Psoas muscle (tissue), 8 donors: ENCODE data around the gene IFNA10. TPM values are rescaled to one million over a fixed set of nuclear protein-coding genes. Genes with fewer than 3 reads are reported as not detected.
"Not testable (repeated sequence)": the region's sequence is repeated elsewhere in the genome, so short reads cannot be mapped to it uniquely, and the experiment has no call there.

Source experiments
- ATAC-seq, 4 donors: fragments of 200-7000 bp; cut with Tn5 transposase; one replicate each; pipeline ENCODE4 v1.9.1; 2020; ENCODE audit warnings: moderate library complexity in 3 of 4, mild to moderate bottlenecking in 2 of 4
- DNase-seq, 2 donors: peaks; one replicate each; pipeline ENCODE4 v3.0.0-alpha.2; 2020
- H3K27ac ChIP-seq: fragments of 200-600 bp; one replicate; pipeline ENCODE4 v1.8.0; 2022
- H3K27me3 ChIP-seq, 3 donors: fragments of 200-600 bp in 1 of 3; one replicate each; pipeline versions ENCODE4 v1.6.1 to v1.8.0; 2013 to 2022; ENCODE audit warnings: low read length in 2 of 3, mild to moderate bottlenecking in 2 of 3, moderate library complexity in 1 of 3; ENCODE audit not compliant: insufficient read depth in 3 of 3
- H3K36me3 ChIP-seq, 2 donors: fragments of 200-600 bp in 1 of 2; one replicate each; pipeline versions ENCODE4 v1.6.1 to v1.8.0; 2013 to 2022; ENCODE audit warnings: low read depth in 1 of 2, mild to moderate bottlenecking in 1 of 2, moderate library complexity in 1 of 2; ENCODE audit not compliant: insufficient read depth in 1 of 2
- H3K4me1 ChIP-seq: fragments of 200-600 bp; one replicate; pipeline ENCODE4 v1.8.0; 2022
- H3K4me3 ChIP-seq: fragments of 200-600 bp; one replicate; pipeline ENCODE4 v1.8.0; 2022; ENCODE audit warnings: mild to moderate bottlenecking
- H3K9me3 ChIP-seq: fragments of 200-600 bp; one replicate; pipeline ENCODE4 v1.8.0; 2022
- CTCF ChIP-seq: fragments of 200-600 bp; IDR thresholded peaks from one replicate; pipeline ENCODE4 v1.8.0; 2022; ENCODE audit warnings: antibody characterized with exemption
- WGBS, 3 donors: extraction: QIAGEN DNeasy Blood & Tissue Kit; methylation state at CpG; one replicate each; pipeline versions ENCODE4 v1.1.6 to v1.1.7; 2013; 5-methylcytosine and 5-hydroxymethylcytosine counted together
- intact Hi-C, 2 donors: fragments of 100-400 bp; cut with DNase I; formaldehyde crosslinking; loops; one replicate each; pipeline versions ENCODE4 v1.11.0 to v1.14.2; 2022
- polyA plus RNA-seq, 3 donors: library from polyadenylated mRNA; stranded (reverse); fragments of 200-250 nt; gene quantifications; one replicate each; pipeline ENCODE4 v1.2.3, GENCODE V29; 2013
- total RNA-seq, 4 donors: library from RNA; stranded (reverse); fragmentation: NEBNext Ultra II Directional in 2 of 4; extraction: Animal tissue kit (Norgen Biotek cat#: 25700) in 2 of 4; gene quantifications; one replicate each; pipeline versions ENCODE4 v1.2.1 to v1.2.4, GENCODE V29; 2021 to 2023
- donor health status: healthy with polysubstance abuse.
- donor health status: DM: no; HTN: no; CAD: no; lungs with moderate emphysema.
- donor health status: Bipolar disorder and iron deficiency.
- donor health status: healthy.
- donor health status: DM: yes; HTN: yes; CAD: no.
- donor health status: DM: no; HTN: no; CAD: no.
- donor health status: DM: no; HTN: no; CAD: no.
- donor health status: DM: yes; HTN: yes; CAD: no.

IFNA10 gene
- total and polyA plus RNA-seq, 7 donors: 0.14 TPM; not detected in 6

DNA sequence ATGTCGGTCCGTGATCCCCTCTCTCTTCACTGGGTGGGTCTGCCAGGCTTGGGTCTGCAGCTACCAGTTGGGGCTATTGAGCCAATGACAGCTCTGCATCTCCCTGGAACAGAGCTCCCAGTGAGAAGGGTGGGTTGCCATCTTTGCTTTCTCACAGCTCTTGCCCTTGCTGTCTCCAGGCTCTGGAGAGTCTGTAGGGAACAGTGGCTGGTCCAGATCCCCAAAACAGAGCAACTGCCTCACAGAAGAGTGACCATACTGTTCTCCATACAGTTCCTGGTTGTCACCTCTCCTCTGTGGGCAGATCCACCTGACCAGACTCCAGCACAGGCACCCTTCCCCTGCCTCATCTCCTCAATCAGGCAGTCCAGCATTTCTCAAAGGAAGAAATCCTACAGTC is 26.3 kb upstream of the IFNA10 start:
- DNase-seq (no peak), ATAC-seq (no peak)
- no peaks in the 10 kb centered on the region for H3K27me3 ChIP-seq
- intact Hi-C loops: no loop called here
- H3K4me3 ChIP-seq: no peak overlapping the region
- no peaks in the 10 kb centered on the region for H3K4me1 ChIP-seq
- no peaks in the 10 kb centered on the region for H3K9me3 ChIP-seq
- no peak for TF ChIP-seq CTCF
- no peaks in the 10 kb centered on the region for H3K36me3 ChIP-seq
- 82 to 89% (median 87%) methylated on average over 2 of the region's 2 CpGs for WGBS, 3 donors
- no peak overlapping the region for H3K27ac ChIP-seq

- 66 to 79% (median 76%) methylated on average over 2 of the region's 2 CpGs for WGBS, 3 donors
- Histone ChIP-seq H3K27me3 (no peaks in the 10 kb centered on the region), H3K4me3 (no peak within 1 kb of the TSS), H3K4me1 (no peaks in the 10 kb centered on the region), H3K27ac (no peak within 1 kb of the TSS), H3K9me3 (no peaks in the 10 kb centered on the region), H3K36me3 (no peaks in the 10 kb centered on the region)
- DNase-seq: no peak
- no peak for ATAC-seq
- no peak for TF ChIP-seq CTCF
- intact Hi-C loops: no loop called here
These were observed 21.2 kb upstream of the IFNA10 start, which contains the start of gene IFNA17 for GRCh38 chr9:21228122-21228521. Gene IFNA17, minus strand, starts transcription at chr9:21228222. Its CDS starts 49 bp downstream, at chr9:21228173.

DNA sequence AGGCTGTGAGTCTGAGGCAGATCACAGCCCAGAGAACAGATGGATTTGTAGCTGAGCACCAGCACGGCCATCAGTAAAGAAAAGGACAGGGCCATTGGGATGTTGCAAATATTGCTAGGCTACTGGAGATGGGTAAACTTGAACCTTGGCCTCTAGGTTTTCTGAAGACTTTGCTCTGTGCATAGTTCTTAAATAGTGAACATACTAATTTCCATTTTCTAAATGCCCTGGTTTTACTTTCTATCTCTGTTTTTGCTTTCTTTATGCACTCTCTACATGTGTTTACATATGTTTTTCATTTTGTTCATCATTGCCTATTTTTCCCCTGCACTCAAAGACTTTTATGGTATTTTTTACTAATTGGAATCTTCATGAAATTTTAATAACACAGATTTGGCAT is 10.3 kb upstream of the IFNA10 start, which contains the start of gene IFNA16:
Gene IFNA16 (minus strand): TSS at position 101 of the 400 bp plus-strand sequence. CDS start 6 bp downstream, at position 95.
- WGBS, 3 donors: 78 to 92% (median 79%) methylated on average over 1 of the region's 1 CpG
- H3K9me3 ChIP-seq, DNase-seq, H3K27me3 ChIP-seq, intact Hi-C loops, H3K4me1 ChIP-seq, H3K27ac ChIP-seq, H3K36me3 ChIP-seq, ATAC-seq, H3K4me3 ChIP-seq: not testable (repeated sequence)

DNA sequence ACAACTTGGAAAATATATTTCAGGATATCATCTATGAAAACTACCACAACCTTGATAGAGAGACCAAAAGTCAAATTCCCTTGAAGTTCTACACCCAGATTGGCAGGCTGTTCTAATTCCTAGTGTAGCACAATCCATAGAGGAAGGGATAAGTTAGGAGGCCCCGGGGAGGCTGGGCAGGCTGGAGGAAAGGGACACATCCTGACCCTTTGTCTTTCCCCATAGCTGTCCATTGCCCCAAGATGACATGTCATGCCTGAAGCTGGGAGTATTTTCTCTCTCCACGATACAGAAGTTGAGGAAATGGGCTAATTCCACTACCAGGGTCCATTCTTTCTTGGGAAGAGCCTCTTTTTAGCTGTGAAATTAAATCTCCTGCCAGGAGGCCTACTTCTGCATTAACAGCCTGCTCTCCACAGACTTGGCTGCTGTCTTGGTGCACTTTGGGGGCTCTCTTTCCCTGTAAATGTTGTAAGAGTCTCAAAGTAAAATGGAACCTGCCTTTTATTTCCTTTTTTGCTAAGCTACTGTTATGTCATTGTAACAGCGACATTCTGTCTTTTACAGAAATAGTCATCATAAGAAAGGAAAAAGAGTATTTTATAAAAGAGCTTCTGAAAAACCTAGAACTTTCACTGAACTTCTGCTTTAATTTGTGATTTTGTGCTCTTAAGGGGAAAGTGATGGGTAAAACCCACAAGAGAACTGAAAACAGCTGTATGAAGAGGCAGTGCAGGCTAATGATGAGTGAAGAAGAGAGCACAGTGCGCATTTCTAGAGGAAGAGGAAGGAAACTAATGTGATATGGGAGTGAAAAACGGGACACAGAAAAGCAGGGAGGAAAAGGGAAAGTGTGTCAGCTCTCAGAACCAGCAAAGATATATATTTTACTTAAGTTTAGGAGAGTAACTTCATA is 6.7 kb upstream of the IFNA10 start:
- H3K4me3 ChIP-seq, H3K27me3 ChIP-seq, H3K4me1 ChIP-seq, DNase-seq, ATAC-seq, intact Hi-C loops, H3K27ac ChIP-seq, H3K9me3 ChIP-seq, H3K36me3 ChIP-seq: not testable (repeated sequence)
- WGBS, 3 donors: 29 to 37% (median 31%) methylated on average over 4 of the region's 5 CpGs

DNA sequence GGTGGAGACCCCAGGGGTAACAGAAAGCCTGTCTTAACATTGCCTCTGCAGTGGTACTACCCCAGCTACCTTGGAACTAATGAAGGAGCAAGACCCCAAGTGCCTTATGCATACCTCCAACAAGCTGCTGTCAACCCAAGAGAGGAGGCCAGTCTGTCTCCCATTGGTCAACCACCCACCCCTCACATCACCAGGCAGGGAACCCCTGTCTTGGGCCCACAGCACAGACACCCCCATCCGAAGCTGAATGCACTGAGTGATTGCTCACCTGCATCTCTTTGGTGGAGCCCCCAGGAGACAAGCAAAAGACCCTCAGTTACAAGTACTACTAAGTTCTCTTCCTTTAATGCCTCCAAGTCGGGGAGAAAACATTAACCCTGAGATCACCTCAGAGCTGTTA is 5.2 kb upstream of the IFNA10 start:
- H3K36me3 ChIP-seq, DNase-seq, H3K4me3 ChIP-seq, H3K4me1 ChIP-seq, H3K27ac ChIP-seq, H3K27me3 ChIP-seq, H3K9me3 ChIP-seq, intact Hi-C loops, ATAC-seq: not testable (repeated sequence)
- WGBS, 3 donors: 56 to 75% (median 60%) methylated on average over 2 of the region's 2 CpGs

DNA sequence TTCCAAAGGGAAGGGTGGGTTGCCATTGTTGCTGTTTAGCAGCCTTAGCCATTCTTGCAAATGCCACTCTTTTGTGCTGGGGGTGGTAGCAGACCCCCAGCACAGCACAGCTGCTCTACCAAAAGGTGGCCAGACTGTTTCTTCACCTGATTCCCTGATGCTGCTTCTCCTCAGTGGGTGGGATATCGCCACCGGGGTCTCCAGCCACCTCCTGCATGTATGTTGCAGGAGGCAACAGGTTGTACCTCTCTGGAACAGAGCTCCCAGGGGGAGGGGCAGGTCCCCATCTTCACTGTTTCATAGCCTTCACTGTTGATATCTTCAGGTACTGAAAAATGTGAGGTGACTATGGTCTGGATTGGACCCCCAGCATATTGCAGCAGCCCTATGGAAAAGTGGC is 3.8 kb upstream of the IFNA10 start:
- 89 to 100% (median 93%) methylated on average over 2 of the region's 2 CpGs for WGBS, 3 donors
- H3K27ac ChIP-seq, H3K4me1 ChIP-seq, ATAC-seq, H3K36me3 ChIP-seq, H3K9me3 ChIP-seq, H3K27me3 ChIP-seq, DNase-seq, intact Hi-C loops, H3K4me3 ChIP-seq: not testable (repeated sequence)
